SK-N-SH treated with all-trans-retinoic acid at 6 μM for 48 hours (cell line): ENCODE measurements around the gene ZNF451.

Experiments
- CREB5 ChIP-seq: fragments of 250-450 bp; sonication (Bioruptor Pico); IDR thresholded peaks from 2 replicates; pipeline ENCODE4 v1.5.1; 2020; ENCODE audit warnings: low read depth, mild to moderate bottlenecking, moderate library complexity
- ZC3H10 ChIP-seq: fragments of 250-450 bp; sonication (Bioruptor Pico); IDR thresholded peaks from 2 replicates; pipeline ENCODE4 v1.5.1; 2021; ENCODE audit warnings: mild to moderate bottlenecking, moderate library complexity

GRCh38 chr6:57087916-57088315 lies 2.1 kb upstream of the ZNF451 start:
- TF ChIP-seq CREB5 (CRISPR knock-in tag) = no peak
- TF ChIP-seq ZC3H10 = no peak
